ENCODE data around the gene PEX5.

The PEX5 gene

GRCh38 chr12:7197841-7198240 lies 8.4 kb downstream of the PEX5 start:
- TF ChIP-seq, protein P1, sequence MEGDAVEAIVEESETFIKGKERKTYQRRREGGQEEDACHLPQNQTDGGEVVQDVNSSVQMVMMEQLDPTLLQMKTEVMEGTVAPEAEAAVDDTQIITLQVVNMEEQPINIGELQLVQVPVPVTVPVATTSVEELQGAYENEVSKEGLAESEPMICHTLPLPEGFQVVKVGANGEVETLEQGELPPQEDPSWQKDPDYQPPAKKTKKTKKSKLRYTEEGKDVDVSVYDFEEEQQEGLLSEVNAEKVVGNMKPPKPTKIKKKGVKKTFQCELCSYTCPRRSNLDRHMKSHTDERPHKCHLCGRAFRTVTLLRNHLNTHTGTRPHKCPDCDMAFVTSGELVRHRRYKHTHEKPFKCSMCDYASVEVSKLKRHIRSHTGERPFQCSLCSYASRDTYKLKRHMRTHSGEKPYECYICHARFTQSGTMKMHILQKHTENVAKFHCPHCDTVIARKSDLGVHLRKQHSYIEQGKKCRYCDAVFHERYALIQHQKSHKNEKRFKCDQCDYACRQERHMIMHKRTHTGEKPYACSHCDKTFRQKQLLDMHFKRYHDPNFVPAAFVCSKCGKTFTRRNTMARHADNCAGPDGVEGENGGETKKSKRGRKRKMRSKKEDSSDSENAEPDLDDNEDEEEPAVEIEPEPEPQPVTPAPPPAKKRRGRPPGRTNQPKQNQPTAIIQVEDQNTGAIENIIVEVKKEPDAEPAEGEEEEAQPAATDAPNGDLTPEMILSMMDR (IDR thresholded peaks at IDR 0.05; ENCODE audit: control insufficient read depth, insufficient read depth, low read depth, low read length, missing control alignments): no peak
- no peak overlapping the region for H3K4me3 ChIP-seq (ENCODE audit: control insufficient read depth, low read depth, low read length)
- DNase-seq (ENCODE audit: low read depth): no peak

DNA sequence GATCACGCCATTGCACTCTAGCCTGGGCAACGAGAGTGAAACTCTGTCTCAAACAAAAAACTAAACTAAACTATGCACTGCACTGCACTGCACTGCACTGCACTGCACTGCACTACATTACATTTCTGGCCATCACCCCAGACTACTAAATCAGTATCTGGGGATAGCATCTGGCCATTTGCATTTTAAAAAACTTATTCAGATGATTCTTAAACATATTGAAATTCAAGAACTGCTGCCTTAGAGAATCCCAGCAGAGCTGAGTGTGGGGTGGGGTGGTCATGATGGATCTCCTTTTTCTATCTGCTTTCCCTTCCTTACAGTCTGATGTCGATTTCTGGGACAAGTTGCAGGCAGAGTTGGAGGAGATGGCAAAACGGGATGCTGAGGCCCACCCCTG lies 13.6 kb downstream of the PEX5 start:
- no peak for DNase-seq (ENCODE audit: low read depth)
- TF ChIP-seq, protein P1 (IDR thresholded peaks at IDR 0.05; ENCODE audit: control insufficient read depth, insufficient read depth, low read depth, low read length, missing control alignments): no peak
- no peak overlapping the region for H3K4me3 ChIP-seq (ENCODE audit: control insufficient read depth, low read depth, low read length)

GRCh38 chr12:7205091-7205490 lies 15.6 kb downstream of the PEX5 start:
- DNase-seq (ENCODE audit: low read depth): no peak
- TF ChIP-seq, protein P1 (IDR thresholded peaks at IDR 0.05; ENCODE audit: control insufficient read depth, insufficient read depth, low read depth, low read length, missing control alignments): no peak

DNA sequence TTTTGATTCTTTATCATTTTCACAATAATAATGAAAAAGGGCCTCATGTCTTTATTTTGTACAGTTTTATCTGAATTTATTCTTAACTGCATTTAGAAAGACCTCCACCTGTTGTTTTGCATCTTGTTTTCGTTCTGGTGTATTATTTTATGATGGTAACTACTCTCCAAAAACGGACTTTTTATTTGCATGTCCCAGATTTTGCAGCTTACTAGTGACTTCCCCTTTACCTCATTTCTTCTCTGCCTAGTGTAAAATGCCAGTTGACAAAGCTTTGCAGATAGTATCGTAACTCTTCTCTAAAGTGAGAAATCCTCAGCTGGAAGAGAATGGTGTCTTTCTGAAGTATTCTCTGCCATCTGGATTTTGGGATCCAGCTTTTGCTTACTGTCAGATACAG lies 17.2 kb downstream of the PEX5 start:
- H3K4me3 ChIP-seq (ENCODE audit: control insufficient read depth, low read depth, low read length): no peak overlapping the region
- TF ChIP-seq, protein P1 (IDR thresholded peaks at IDR 0.05; ENCODE audit: control insufficient read depth, insufficient read depth, low read depth, low read length, missing control alignments): no peak
- no peak for DNase-seq (ENCODE audit: low read depth)

More at GRCh38 chr12:7205091-7205490, 15.6 kb downstream of the PEX5 start:
- no peak overlapping the region for H3K4me3 ChIP-seq (ENCODE audit: control insufficient read depth, low read depth, low read length)

DNA sequence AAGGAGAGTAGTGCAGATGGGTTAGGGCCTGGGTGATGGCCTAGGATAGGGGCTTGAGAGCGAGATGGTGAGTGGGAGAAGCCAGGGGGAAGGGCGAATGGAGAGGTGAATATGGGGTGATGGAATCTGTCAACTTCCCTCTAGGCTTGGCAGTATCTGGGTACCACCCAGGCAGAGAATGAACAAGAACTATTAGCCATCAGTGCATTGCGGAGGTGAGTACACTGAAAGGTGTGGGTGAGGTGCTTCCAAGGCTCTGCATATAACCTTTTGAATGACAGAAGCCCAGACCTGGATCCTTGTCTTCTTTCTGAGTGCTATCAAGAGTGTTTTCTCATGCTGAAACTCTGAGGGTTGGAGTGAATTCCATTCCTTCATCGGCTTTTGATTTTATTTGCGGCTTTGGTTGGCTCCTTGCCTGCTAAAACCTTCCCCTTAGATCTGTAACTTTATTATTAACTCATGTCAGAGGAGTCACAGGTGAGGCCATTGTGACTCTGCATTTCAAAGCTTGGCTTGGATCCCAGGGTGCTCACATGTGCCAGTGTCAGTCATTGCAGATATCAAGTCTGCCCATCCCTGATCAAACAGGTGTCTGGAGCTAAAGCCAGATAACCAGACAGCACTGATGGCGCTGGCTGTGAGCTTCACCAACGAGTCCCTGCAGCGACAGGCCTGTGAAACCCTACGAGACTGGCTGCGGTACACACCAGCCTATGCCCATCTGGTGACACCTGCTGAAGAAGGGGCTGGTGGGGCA lies 18.6 kb downstream of the PEX5 start:
- H3K4me3 ChIP-seq (ENCODE audit: control insufficient read depth, low read depth, low read length): no peak overlapping the region
- TF ChIP-seq, protein P1 (IDR thresholded peaks at IDR 0.05; ENCODE audit: control insufficient read depth, insufficient read depth, low read depth, low read length, missing control alignments): no peak
- DNase-seq (ENCODE audit: low read depth): no peak

DNA sequence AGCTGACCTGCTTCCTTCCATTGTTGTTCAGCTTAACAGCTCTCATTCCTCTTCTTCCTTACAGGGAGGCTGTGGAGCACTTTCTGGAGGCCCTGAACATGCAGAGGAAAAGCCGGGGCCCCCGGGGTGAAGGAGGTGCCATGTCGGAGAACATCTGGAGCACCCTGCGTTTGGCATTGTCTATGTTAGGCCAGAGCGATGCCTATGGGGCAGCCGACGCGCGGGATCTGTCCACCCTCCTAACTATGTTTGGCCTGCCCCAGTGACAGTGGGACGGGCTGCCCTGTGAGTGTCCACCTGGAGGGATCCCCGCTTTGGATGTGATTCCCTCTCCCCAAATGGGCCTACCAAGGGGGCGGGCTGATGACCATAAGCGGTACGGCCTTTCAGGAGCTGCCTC lies 20.5 kb downstream of the PEX5 start:
- no peak overlapping the region for H3K4me3 ChIP-seq (ENCODE audit: control insufficient read depth, low read depth, low read length)
- TF ChIP-seq, protein P1 (IDR thresholded peaks at IDR 0.05; ENCODE audit: control insufficient read depth, insufficient read depth, low read depth, low read length, missing control alignments): no peak
- no peak for DNase-seq (ENCODE audit: low read depth)

Data from AG09309 (cell line).